ENCODE data around the gene GABARAPL2. TPM values are rescaled to one million over a fixed set of nuclear protein-coding genes. Genes with fewer than 3 reads are reported as not detected.
"Not testable (repeated sequence)": the region's sequence is repeated elsewhere in the genome, so short reads cannot be mapped to it uniquely, and the experiment has no call there.

Gene GABARAPL2
- total RNA-seq, 4 donors from 2014 or later: 52.0 to 80.9 (median 61.9) TPM

DNA sequence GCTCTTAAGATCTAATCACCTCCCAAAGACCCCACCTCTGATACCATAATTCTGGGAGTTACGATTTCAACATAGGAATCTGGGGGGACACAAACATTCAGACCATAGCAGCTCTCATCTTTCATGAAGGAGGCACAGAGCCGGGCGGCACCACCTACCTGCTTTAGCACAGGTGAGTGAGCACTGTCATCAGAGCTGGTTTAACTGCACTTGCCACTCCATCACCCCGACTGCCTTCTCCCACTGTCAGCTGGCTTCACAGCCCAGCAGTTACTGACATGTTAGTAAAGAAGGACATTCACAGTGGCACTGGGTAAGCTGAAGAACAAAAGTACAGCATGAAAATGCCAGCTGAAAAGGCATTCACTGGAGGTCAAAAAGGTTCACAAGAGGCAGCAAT, 22.5 kb downstream of the GABARAPL2 start:
- H3K4me3 ChIP-seq: no peak overlapping the region
- H3K4me1 ChIP-seq: no peaks in the 10 kb centered on the region
- DNase-seq: no peak
- TF ChIP-seq POLR2A (IDR thresholded peaks at IDR 0.05): no peak
- TF ChIP-seq, protein P1, sequence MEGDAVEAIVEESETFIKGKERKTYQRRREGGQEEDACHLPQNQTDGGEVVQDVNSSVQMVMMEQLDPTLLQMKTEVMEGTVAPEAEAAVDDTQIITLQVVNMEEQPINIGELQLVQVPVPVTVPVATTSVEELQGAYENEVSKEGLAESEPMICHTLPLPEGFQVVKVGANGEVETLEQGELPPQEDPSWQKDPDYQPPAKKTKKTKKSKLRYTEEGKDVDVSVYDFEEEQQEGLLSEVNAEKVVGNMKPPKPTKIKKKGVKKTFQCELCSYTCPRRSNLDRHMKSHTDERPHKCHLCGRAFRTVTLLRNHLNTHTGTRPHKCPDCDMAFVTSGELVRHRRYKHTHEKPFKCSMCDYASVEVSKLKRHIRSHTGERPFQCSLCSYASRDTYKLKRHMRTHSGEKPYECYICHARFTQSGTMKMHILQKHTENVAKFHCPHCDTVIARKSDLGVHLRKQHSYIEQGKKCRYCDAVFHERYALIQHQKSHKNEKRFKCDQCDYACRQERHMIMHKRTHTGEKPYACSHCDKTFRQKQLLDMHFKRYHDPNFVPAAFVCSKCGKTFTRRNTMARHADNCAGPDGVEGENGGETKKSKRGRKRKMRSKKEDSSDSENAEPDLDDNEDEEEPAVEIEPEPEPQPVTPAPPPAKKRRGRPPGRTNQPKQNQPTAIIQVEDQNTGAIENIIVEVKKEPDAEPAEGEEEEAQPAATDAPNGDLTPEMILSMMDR (IDR thresholded peaks at IDR 0.05): no peak
- no peaks in the 10 kb centered on the region for H3K27me3 ChIP-seq
- H3K36me3 ChIP-seq: no peaks in the 10 kb centered on the region
- H3K27ac ChIP-seq: peak overlapping the region in 2 of 4 donors; percentile 4 to 71
- H3K9me3 ChIP-seq: no peaks in the 10 kb centered on the region

DNA sequence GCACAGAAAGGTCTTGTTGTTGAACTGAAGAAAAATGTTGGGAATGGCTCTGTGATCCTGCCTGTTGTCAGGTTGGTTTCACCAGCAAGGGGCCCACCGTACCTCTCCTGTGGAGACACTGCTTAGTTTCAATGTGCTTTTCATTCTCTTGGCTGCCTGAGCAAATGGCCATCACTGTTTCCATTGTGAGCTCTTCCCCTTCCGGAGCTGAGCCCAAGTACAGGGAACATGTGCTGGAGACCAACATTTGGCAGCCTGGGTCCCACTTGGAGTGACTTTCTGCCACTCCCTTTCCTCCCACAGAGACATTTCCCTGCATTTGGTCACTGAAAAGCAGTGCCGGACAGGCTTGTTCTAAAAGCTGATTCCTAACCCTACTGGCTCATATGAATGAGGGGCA, 23.1 kb downstream of the GABARAPL2 start:
- no peak overlapping the region for H3K4me3 ChIP-seq
- no peaks in the 10 kb centered on the region for H3K4me1 ChIP-seq
- no peaks in the 10 kb centered on the region for H3K27me3 ChIP-seq
- H3K36me3 ChIP-seq: no peaks in the 10 kb centered on the region
- no peak for TF ChIP-seq POLR2A (IDR thresholded peaks at IDR 0.05)
- TF ChIP-seq, protein P1 (IDR thresholded peaks at IDR 0.05): no peak
- no peaks in the 10 kb centered on the region for H3K9me3 ChIP-seq
- DNase-seq: no peak
- H3K27ac ChIP-seq: peak overlapping the region in 2 of 4 donors; percentile 4 to 71

DNA sequence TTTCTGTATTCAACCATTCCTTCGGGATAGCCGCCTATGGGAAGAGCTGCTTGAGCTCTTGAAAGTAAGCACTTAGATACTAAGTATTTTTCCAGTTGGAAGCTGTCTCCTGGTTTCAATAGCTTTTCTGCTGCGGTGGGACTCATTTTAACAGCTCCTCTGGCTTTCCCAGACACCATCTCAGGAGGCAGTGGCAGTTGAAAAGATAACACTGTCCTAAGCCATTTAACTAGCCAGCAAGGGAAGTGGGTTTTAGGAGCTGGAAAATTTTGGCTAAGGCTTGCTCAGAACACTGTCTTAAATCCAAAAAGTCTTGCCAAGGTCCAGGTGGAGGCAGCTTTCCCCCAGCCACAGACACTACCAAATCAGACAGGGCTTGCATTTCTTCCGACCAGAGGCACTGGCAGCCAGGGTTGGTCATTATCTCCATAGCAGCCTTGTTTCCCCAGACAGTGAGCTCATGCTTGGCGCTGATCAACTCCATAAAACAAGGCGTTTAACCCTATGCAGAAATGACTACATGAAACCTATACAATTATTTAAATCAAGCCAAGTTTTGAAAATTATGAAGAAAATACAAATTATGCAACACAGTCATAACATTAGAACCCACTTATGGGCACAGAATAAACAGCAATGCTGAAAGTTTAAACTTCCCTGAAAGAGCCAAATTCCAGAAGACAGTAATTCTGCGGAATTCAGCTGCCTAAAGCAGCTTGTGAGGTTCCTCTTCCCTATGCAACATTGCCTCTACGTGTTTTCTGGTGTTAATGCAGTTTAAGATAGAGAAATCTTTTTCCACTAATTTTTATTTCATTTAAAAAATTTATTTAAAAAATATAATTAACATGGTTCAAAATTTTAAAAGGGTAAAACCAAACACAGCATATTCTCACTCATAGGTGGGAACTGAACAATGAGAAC, 25.0 kb downstream of the GABARAPL2 start:
- no peak overlapping the region for H3K4me3 ChIP-seq
- no peak for TF ChIP-seq POLR2A (IDR thresholded peaks at IDR 0.05)
- no peak for DNase-seq
- H3K27me3 ChIP-seq: no peaks in the 10 kb centered on the region
- H3K36me3 ChIP-seq: no peaks in the 10 kb centered on the region
- no peaks in the 10 kb centered on the region for H3K4me1 ChIP-seq
- no peaks in the 10 kb centered on the region for H3K9me3 ChIP-seq
- peak overlapping the region in 2 of 4 donors; percentile 15 to 71 for H3K27ac ChIP-seq

DNA sequence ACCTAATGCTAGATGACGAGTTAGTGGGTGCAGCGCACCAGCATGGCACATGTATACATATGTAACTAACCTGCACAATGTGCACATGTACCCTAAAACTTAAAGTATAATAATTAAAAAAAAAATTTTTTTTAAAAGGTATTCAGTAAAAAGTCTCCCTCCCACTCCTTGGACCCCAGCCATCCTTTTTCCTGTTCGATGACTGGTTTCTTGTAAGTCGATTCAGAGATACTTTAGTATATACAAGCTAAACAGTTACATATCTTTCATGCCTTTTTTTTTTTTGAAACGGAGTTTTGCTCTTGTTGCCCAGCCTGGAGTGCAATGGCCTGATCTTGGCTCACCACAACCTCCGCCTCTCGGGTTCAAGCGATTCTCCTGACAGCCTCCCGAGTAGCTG, 25.7 kb downstream of the GABARAPL2 start:
- not testable (repeated sequence) for H3K27ac ChIP-seq, DNase-seq, H3K9me3 ChIP-seq, H3K27me3 ChIP-seq, H3K4me3 ChIP-seq, H3K36me3 ChIP-seq, H3K4me1 ChIP-seq

GRCh38 chr16:75593308-75593707, 27.1 kb downstream of the GABARAPL2 start:
- Histone ChIP-seq H3K27me3 (no peaks in the 10 kb centered on the region), H3K4me1 (no peaks in the 10 kb centered on the region), H3K27ac (no peak overlapping the region), H3K36me3 (peaks cover 0 to 11% (median 0%) of the 10 kb centered on the region in 3 donors), H3K9me3 (no peaks in the 10 kb centered on the region), H3K4me3 (no peak overlapping the region)
- DNase-seq: no peak
- TF ChIP-seq, protein P1 (IDR thresholded peaks at IDR 0.05): no peak
- no peak for TF ChIP-seq POLR2A (IDR thresholded peaks at IDR 0.05)

DNA sequence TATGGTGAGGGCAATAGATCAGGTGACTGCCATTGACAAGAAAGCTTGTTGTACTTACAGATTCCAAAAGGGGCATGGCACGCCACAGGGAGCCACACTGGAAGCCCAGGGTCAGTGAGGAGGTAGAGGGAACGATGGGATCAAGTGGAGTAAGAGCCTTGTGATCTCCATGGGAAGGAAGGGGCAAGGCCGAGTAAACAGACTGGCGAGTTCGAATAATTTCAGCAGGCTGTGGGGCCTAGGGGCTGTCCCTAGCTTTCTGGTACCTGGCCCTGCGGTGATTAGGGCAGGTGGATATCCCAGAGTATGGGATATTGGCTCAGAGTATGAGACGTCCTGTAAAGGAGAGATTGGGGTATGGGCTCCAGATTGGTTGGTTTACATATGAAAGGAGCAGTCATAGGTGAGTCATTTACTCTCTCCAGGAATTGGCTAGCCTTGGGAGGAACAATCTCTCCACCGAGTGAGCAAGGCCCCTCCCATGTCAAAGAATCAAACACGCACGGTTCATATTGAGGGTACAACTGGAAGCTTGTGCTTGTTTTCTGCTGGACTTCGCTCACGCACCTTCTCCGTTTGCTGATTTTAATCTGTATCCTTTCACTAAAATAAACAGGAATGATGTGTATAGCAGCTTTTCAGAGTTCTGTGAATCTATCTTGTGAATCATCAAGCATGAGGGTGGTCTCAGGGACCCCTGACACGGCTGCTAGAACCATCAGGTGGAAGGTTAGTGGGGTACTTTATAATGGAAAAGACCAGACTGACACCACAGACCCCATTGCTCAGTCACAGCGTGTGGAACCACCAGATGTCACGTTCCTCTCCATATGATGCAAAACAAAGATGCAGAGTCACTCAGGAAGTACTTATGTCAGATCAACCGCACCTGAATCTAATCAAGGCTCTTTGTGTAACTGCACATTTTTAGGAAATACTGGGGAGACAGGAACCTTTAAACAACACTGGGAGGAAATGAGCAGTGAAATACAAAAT, 27.9 kb downstream of the GABARAPL2 start:
- no peak for TF ChIP-seq POLR2A (IDR thresholded peaks at IDR 0.05)
- TF ChIP-seq, protein P1 (IDR thresholded peaks at IDR 0.05): no peak
- no peak for DNase-seq
- Histone ChIP-seq H3K27me3 (no peaks in the 10 kb centered on the region), H3K9me3 (no peaks in the 10 kb centered on the region), H3K36me3 (peaks cover 0 to 12% (median 0%) of the 10 kb centered on the region in 3 donors), H3K27ac (peak overlapping the region in 1 of 4 donors; percentile 3), H3K4me3 (no peak overlapping the region), H3K4me1 (no peaks in the 10 kb centered on the region)
